Fibroblast of skin of left quadriceps (primary cell): ENCODE results near the gene SYNDIG1.
A peak's percentile ranks its signal among the peaks of the same experiment; 100 is the strongest.

Experiments used
- DNase-seq, 2 experiments: peaks; one replicate each; pipeline ENCODE4 v3.0.0-alpha.2; 2013; ENCODE audit warnings: low read depth in 2 of 2

Gene SYNDIG1

GRCh38 chr20:24528583-24529368, 59.3 kb downstream of the SYNDIG1 start:
- DNase-seq, result no peak

- no peak for DNase-seq
Measured at GRCh38 chr20:24529369-24529719, 59.9 kb downstream of the SYNDIG1 start.

GRCh38 chr20:24530131-24530680, 60.8 kb downstream of the SYNDIG1 start:
- no peak for DNase-seq

- DNase-seq, result no peak
Measured at GRCh38 chr20:24531202-24531601, 61.8 kb downstream of the SYNDIG1 start.

GRCh38 chr20:24531631-24532419, 62.4 kb downstream of the SYNDIG1 start:
- DNase-seq, result no peak

- no peak for DNase-seq
Measured at GRCh38 chr20:24533449-24533848, 64.0 kb downstream of the SYNDIG1 start.

- DNase-seq, result no peak
Measured at GRCh38 chr20:24534282-24534681, 64.9 kb downstream of the SYNDIG1 start.

- peak; percentile 7 to 15 for DNase-seq
Measured at GRCh38 chr20:24535941-24536730, 66.7 kb downstream of the SYNDIG1 start.

GRCh38 chr20:24537210-24537609, 67.8 kb downstream of the SYNDIG1 start:
- DNase-seq, result no peak

- DNase-seq, result no peak
Measured at GRCh38 chr20:24542721-24543120, 73.3 kb downstream of the SYNDIG1 start.

GRCh38 chr20:24543168-24543567, 73.7 kb downstream of the SYNDIG1 start:
- no peak for DNase-seq

- no peak for DNase-seq
Measured at GRCh38 chr20:24543741-24544140, 74.3 kb downstream of the SYNDIG1 start.

- no peak for DNase-seq
Measured at GRCh38 chr20:24544371-24544770, 74.9 kb downstream of the SYNDIG1 start.

GRCh38 chr20:24545168-24545567, 75.7 kb downstream of the SYNDIG1 start:
- no peak for DNase-seq

- DNase-seq, result no peak
Measured at GRCh38 chr20:24546232-24546892, 76.9 kb downstream of the SYNDIG1 start.

- no peak for DNase-seq
Measured at GRCh38 chr20:24547967-24548366, 78.5 kb downstream of the SYNDIG1 start.

GRCh38 chr20:24559114-24559732, 89.8 kb downstream of the SYNDIG1 start:
- DNase-seq, result no peak

- no peak for DNase-seq
Measured at GRCh38 chr20:24560571-24561491, 91.4 kb downstream of the SYNDIG1 start.

GRCh38 chr20:24565835-24566351, 96.5 kb downstream of the SYNDIG1 start:
- no peak for DNase-seq

- DNase-seq, result no peak
Measured at GRCh38 chr20:24566656-24567055, 97.2 kb downstream of the SYNDIG1 start.
